H4 (cell line): Measurements from ENCODE around the gene ADGRB3. TPM values are rescaled to one million over a fixed set of nuclear protein-coding genes. Genes with fewer than 3 reads are reported as not detected.
"Not testable (repeated sequence)": the region's sequence is repeated elsewhere in the genome, so short reads cannot be mapped to it uniquely, and the experiment has no call there.

Experiments
- DNase-seq: peaks from one replicate; pipeline ENCODE4 v3.0.0-alpha.2; 2015; ENCODE audit warnings: low spot score
- total RNA-seq: library from RNA; depleted of rRNA; stranded (reverse); fragments of >200 nt; shearing (Covaris generic); gene quantifications from 2 replicates; pipeline ENCODE4 v1.2.3, GENCODE V29; 2014

Gene ADGRB3
- total RNA-seq, 1 experiment from 2014 or later, result 0.79 TPM

GRCh38 chr6:68649669-68650068 is 14.6 kb downstream of the ADGRB3 start:
- peak; percentile 21 for DNase-seq

- no peak for DNase-seq
Observed at GRCh38 chr6:68650142-68650541, 15.1 kb downstream of the ADGRB3 start.

GRCh38 chr6:68651011-68651985 is 16.2 kb downstream of the ADGRB3 start:
- DNase-seq, result peak; percentile 63

- peak; percentile 49 for DNase-seq
Observed at GRCh38 chr6:68652117-68652536, 17.0 kb downstream of the ADGRB3 start.

GRCh38 chr6:68653074-68653705 is 18.1 kb downstream of the ADGRB3 start:
- no peak for DNase-seq

GRCh38 chr6:68653706-68654089 is 18.6 kb downstream of the ADGRB3 start:
- DNase-seq, result no peak

GRCh38 chr6:68654134-68654533 is 19.1 kb downstream of the ADGRB3 start:
- no peak for DNase-seq

- no peak for DNase-seq
Observed at GRCh38 chr6:68655028-68655427, 19.9 kb downstream of the ADGRB3 start.

- DNase-seq, result no peak
Observed at GRCh38 chr6:68657374-68658139, 22.5 kb downstream of the ADGRB3 start.

- DNase-seq, result no peak
Observed at GRCh38 chr6:68658338-68658737, 23.3 kb downstream of the ADGRB3 start.

GRCh38 chr6:68673255-68673654 is 38.2 kb downstream of the ADGRB3 start:
- DNase-seq, result no peak

- DNase-seq, result no peak
Observed at GRCh38 chr6:68675548-68675947, 40.5 kb downstream of the ADGRB3 start.

- DNase-seq, result not testable (repeated sequence)
Observed at GRCh38 chr6:68676094-68676493, 41.0 kb downstream of the ADGRB3 start.

- no peak for DNase-seq
Observed at GRCh38 chr6:68677058-68677457, 42.0 kb downstream of the ADGRB3 start.

GRCh38 chr6:68679399-68679798 is 44.3 kb downstream of the ADGRB3 start:
- DNase-seq, result no peak

GRCh38 chr6:68680264-68680663 is 45.2 kb downstream of the ADGRB3 start:
- DNase-seq, result no peak

- no peak for DNase-seq
Observed at GRCh38 chr6:68689910-68690309, 54.8 kb downstream of the ADGRB3 start.

GRCh38 chr6:68691120-68691519 is 56.0 kb downstream of the ADGRB3 start:
- DNase-seq, result no peak

GRCh38 chr6:68693271-68693670 is 58.2 kb downstream of the ADGRB3 start:
- no peak for DNase-seq

GRCh38 chr6:68695403-68695802 is 60.3 kb downstream of the ADGRB3 start:
- no peak for DNase-seq

GRCh38 chr6:68695838-68696237 is 60.8 kb downstream of the ADGRB3 start:
- no peak for DNase-seq

- DNase-seq, result no peak
Observed at GRCh38 chr6:68697394-68697793, 62.3 kb downstream of the ADGRB3 start.
